ENCODE measurements around the gene FXYD6. TPM values are rescaled to one million over a fixed set of nuclear protein-coding genes. Genes with fewer than 3 reads are reported as not detected.
A peak's percentile ranks its signal among the peaks of the same experiment; 100 is the strongest.

The FXYD6 gene
- total and polyA plus RNA-seq, 2 donors (not counting 1 experiment from before 2014, with no cell fraction given): not detected

GRCh38 chr11:117876059-117876340 is 458 bp downstream of the FXYD6 start:
- Mint-ChIP-seq H3K27me3 (peaks cover 72% of the 10 kb centered on the region), H3K4me1 (peaks cover 26% of the 10 kb centered on the region), H3K4me3 (peak overlapping the region; percentile 66), H3K9me3 (ENCODE audit: insufficient read depth) (no peaks in the 10 kb centered on the region), H3K27ac (no peak overlapping the region)
- Histone ChIP-seq H3K27ac (ENCODE audit: low read length in 2 of 2) (no peak overlapping the region), H4K20me1 (ENCODE audit: control insufficient read depth, insufficient read depth, low read length, poor library complexity, severe bottlenecking) (no peaks in the 10 kb centered on the region), H3K79me2 (ENCODE audit: control insufficient read depth, insufficient read depth, low read length) (no peaks in the 10 kb centered on the region), H3K9me3 (ENCODE audit: control extremely low read depth in 1 of 3, control insufficient read depth in 2 of 3, insufficient read depth in 1 of 3, low read length in 2 of 3) (peaks cover 0 to 12% (median 0%) of the 10 kb centered on the region in 3 donors), H3K9ac (ENCODE audit: low read length) (peak overlapping the region; percentile 50), H3K36me3 (replicated peaks in 1 of 2; ENCODE audit: control extremely low read depth in 1 of 2, control insufficient read depth in 1 of 2, extremely low read depth in 1 of 2, insufficient read depth in 2 of 2, low read length in 1 of 2) (no peaks in the 10 kb centered on the region), H3K4me1 (ENCODE audit: control insufficient read depth in 2 of 2, insufficient read depth in 2 of 2, low read length in 2 of 2) (peaks cover 24 to 38% of the 10 kb centered on the region in 2 donors), H3K4me3 (ENCODE audit: control extremely low read depth in 1 of 5, extremely low read depth in 1 of 5, insufficient read depth in 1 of 5, low read depth in 2 of 5, low read length in 4 of 5) (peak overlapping the region in 3 of 5 experiments; percentile 18 to 33 (median 25)), H3K27me3 (replicated peaks in 1 of 4; ENCODE audit: control extremely low read depth in 1 of 4, control insufficient read depth in 3 of 4, insufficient read depth in 4 of 4, low read length in 3 of 4) (peaks cover 0 to 86% (median 46%) of the 10 kb centered on the region in 4 experiments), H3K4me2 (replicated peaks; ENCODE audit: low read depth, low read length, poor library complexity, severe bottlenecking) (peak overlapping the region; percentile 85), H2AFZ (ENCODE audit: insufficient read depth, low read depth, low read length, poor library complexity, severe bottlenecking) (peak overlapping the region; percentile 38)
- WGBS (ENCODE audit: insufficient coverage): 2% methylated on average over 9 of the region's 9 CpGs
- ChIA-PET CTCF (interaction anchor here (0.9 to 1.7 kb wide), 2 partner anchors 25 to 180 kb away, joined by 3 to 5 read pairs; no protein-coding TSS in a partner anchor), POLR2A (interaction anchor here (0.6 kb wide), 1 partner anchor 34 kb away, joined by 5 read pairs; no protein-coding TSS in a partner anchor)
- ATAC-seq (ENCODE audit: low read depth): peak; percentile 14
- intact Hi-C loops (cut with micrococcal nuclease): no loop called here
- no peak for DNase-seq
- no peak for TF ChIP-seq CTCF (IDR thresholded peaks at IDR 0.05)
- no peak for TF ChIP-seq EZH2 (IDR thresholded peaks at IDR 0.05; ENCODE audit: borderline replicate concordance, insufficient read depth, low read depth, low read length, poor library complexity, severe bottlenecking)

- Histone ChIP-seq H3K4me3 (ENCODE audit: control extremely low read depth in 1 of 5, extremely low read depth in 1 of 5, insufficient read depth in 1 of 5, low read depth in 2 of 5, low read length in 4 of 5) (peak overlapping the region in 3 of 5 experiments; percentile 8 to 33 (median 18)), H3K4me2 (replicated peaks; ENCODE audit: low read depth, low read length, poor library complexity, severe bottlenecking) (peak overlapping the region; percentile 85), H3K9ac (ENCODE audit: low read length) (peak overlapping the region; percentile 50), H3K4me1 (ENCODE audit: control insufficient read depth in 2 of 2, insufficient read depth in 2 of 2, low read length in 2 of 2) (peaks cover 24 to 38% of the 10 kb centered on the region in 2 donors), H3K27ac (ENCODE audit: low read length in 2 of 2) (no peak overlapping the region), H3K27me3 (replicated peaks in 1 of 4; ENCODE audit: control extremely low read depth in 1 of 4, control insufficient read depth in 3 of 4, insufficient read depth in 4 of 4, low read length in 3 of 4) (peaks cover 0 to 86% (median 46%) of the 10 kb centered on the region in 4 experiments), H2AFZ (ENCODE audit: insufficient read depth, low read depth, low read length, poor library complexity, severe bottlenecking) (peak overlapping the region; percentile 38), H3K79me2 (ENCODE audit: control insufficient read depth, insufficient read depth, low read length) (no peaks in the 10 kb centered on the region), H3K9me3 (ENCODE audit: control extremely low read depth in 1 of 3, control insufficient read depth in 2 of 3, insufficient read depth in 1 of 3, low read length in 2 of 3) (peaks cover 0 to 12% (median 0%) of the 10 kb centered on the region in 3 donors), H4K20me1 (ENCODE audit: control insufficient read depth, insufficient read depth, low read length, poor library complexity, severe bottlenecking) (no peaks in the 10 kb centered on the region), H3K36me3 (replicated peaks in 1 of 2; ENCODE audit: control extremely low read depth in 1 of 2, control insufficient read depth in 1 of 2, extremely low read depth in 1 of 2, insufficient read depth in 2 of 2, low read length in 1 of 2) (no peaks in the 10 kb centered on the region)
- TF ChIP-seq CTCF (IDR thresholded peaks at IDR 0.05): no peak
- peak; percentile 17 for TF ChIP-seq EZH2 (IDR thresholded peaks at IDR 0.05; ENCODE audit: borderline replicate concordance, insufficient read depth, low read depth, low read length, poor library complexity, severe bottlenecking)
- H3K4me3 Mint-ChIP-seq: peak overlapping the region; percentile 66
- POLR2A ChIA-PET: no interaction called here
- H3K4me1 Mint-ChIP-seq: peaks cover 26% of the 10 kb centered on the region
- DNase-seq (peak; percentile 29), ATAC-seq (ENCODE audit: low read depth) (no peak)
- H3K27ac Mint-ChIP-seq: no peak overlapping the region
- 6% methylated on average over 14 of the region's 20 CpGs for WGBS (ENCODE audit: insufficient coverage)
- intact Hi-C loops (cut with micrococcal nuclease): no loop called here
- H3K27me3 Mint-ChIP-seq: peaks cover 67% of the 10 kb centered on the region
- no peaks in the 10 kb centered on the region for H3K9me3 Mint-ChIP-seq (ENCODE audit: insufficient read depth)
- CTCF ChIA-PET: interaction anchor here (0.9 to 1.7 kb wide), 2 partner anchors 25 to 180 kb away, joined by 3 to 5 read pairs; no protein-coding TSS in a partner anchor
These were observed 938 bp downstream of the FXYD6 start for GRCh38 chr11:117875382-117876058.

All from B cell (primary cell).